AG04450 (cell line): ENCODE results near the gene CDC42. TPM values are rescaled to one million over a fixed set of nuclear protein-coding genes. Genes with fewer than 3 reads are reported as not detected.

Source experiments
- CTCF ChIA-PET: fragments of 300-600, 350-600 bp; formaldehyde crosslinking; extraction: SDS; loops from one replicate; lab custom pipeline; 2022; ENCODE audit warnings: antibody characterized with exemption, inconsistent platforms; lab: Charles Lee
- POLR2A ChIA-PET: fragments of 350-600 bp; formaldehyde crosslinking; extraction: SDS; loops from one replicate; lab custom pipeline; 2021; ENCODE audit warnings: antibody characterized with exemption, inconsistent platforms; lab: Yijun Ruan, JAX
- DNase-seq: peaks from one replicate; pipeline ENCODE4 v3.0.0-alpha.2; 2011; ENCODE audit warnings: low read depth, low spot score
- H3K27ac ChIP-seq: one replicate; pipeline ENCODE4 v1.5.1; 2012; ENCODE audit warnings: low read depth, low read length, control low read depth
- H3K27me3 ChIP-seq: one replicate; pipeline ENCODE4 v1.6.0; 2012; ENCODE audit warnings: low read length; ENCODE audit not compliant: control insufficient read depth, insufficient read depth
- H3K4me3 ChIP-seq: 2 replicates; pipeline ENCODE4 v1.5.1; 2011; ENCODE audit warnings: mild to moderate bottlenecking, low read depth, low read length, control low read depth
- H3K9me3 ChIP-seq: 2 replicates; pipeline ENCODE4 v1.5.1; 2012; ENCODE audit warnings: low read length; ENCODE audit not compliant: control insufficient read depth, insufficient read depth
- polyA plus RNA-seq: library from polyadenylated mRNA; depleted of rRNA; stranded (reverse); fragments of >200 nt; gene quantifications from 2 replicates; pipeline ENCODE4 v1.2.3, GENCODE V29; 2011
- TF ChIP-seq, protein P1 (sequence below): IDR thresholded peaks from 2 replicates; pipeline ENCODE4 v1.5.1; 2011; ENCODE audit warnings: low read depth, low read length, control low read depth, inconsistent platforms

CDC42 gene
- polyA plus RNA-seq, 1 experiment, result 400 TPM

DNA sequence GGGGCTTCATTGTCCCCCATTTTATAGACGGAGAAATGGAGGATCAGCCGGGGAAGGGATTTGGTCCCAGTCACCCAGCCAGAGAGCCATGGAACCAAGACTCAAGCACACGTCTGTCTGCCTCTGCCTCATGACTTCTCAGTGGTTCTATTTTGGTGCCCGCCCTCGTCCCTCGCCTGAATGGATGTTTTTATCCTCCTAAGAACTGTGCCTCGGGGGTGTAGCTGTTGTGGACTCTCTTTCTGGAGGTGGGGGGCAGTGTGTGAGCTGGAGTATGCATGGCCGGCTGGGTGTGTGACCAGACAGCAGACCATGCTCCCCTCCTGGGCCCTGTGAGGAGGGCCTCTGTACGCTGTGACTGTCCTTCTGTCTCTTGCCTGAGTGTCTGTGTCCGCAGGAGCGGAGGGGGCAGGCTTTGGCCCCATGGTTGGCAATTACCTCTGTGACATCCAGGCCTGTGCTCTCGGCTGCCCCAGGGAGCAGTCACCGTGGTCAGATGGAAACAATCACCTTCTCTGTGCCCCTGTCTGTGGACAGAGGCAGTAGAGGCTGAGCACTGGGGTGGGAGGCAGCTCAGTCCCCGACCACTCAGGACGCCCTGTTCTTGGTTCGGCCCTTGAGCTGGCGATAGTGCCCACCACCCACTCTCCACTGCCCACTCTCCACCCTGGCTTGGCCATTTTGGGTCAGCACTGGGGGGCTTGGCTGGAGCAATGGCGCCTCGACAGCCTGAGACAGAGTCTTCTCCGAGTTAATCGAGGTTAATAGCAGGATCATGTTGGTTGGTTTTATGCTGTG, 70.0 kb downstream of the CDC42 start:
- TF ChIP-seq, protein P1, sequence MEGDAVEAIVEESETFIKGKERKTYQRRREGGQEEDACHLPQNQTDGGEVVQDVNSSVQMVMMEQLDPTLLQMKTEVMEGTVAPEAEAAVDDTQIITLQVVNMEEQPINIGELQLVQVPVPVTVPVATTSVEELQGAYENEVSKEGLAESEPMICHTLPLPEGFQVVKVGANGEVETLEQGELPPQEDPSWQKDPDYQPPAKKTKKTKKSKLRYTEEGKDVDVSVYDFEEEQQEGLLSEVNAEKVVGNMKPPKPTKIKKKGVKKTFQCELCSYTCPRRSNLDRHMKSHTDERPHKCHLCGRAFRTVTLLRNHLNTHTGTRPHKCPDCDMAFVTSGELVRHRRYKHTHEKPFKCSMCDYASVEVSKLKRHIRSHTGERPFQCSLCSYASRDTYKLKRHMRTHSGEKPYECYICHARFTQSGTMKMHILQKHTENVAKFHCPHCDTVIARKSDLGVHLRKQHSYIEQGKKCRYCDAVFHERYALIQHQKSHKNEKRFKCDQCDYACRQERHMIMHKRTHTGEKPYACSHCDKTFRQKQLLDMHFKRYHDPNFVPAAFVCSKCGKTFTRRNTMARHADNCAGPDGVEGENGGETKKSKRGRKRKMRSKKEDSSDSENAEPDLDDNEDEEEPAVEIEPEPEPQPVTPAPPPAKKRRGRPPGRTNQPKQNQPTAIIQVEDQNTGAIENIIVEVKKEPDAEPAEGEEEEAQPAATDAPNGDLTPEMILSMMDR, result no peak
- Histone ChIP-seq H3K4me3 (no peak overlapping the region), H3K27me3 (no peaks in the 10 kb centered on the region), H3K9me3 (no peaks in the 10 kb centered on the region; the same call in 1 of the 2 replicates), H3K27ac (no peak overlapping the region)
- no peak for DNase-seq
- ChIA-PET CTCF (interaction anchor here (0.6 to 1.5 kb wide), 2 partner anchors 10 to 97 kb away, joined by 4 read pairs; no protein-coding TSS in a partner anchor), POLR2A (no interaction called here)

DNA sequence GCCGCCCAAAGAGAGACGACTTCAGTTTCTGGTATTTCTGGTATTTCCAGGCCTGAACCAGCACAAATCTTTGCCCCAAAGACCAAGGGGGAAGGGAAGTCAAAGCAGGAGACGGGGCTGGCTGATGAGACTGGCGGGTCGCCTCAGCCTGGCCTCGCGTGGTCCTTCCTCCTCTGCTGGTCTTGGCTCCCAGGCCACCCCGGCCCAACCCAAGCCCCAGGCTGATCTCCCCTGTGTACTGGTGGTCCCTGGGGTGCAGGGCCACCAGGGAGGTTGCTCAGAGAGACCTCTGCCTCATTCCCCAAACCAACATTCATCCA, 70.5 kb downstream of the CDC42 start:
- POLR2A ChIA-PET, result no interaction called here

DNA sequence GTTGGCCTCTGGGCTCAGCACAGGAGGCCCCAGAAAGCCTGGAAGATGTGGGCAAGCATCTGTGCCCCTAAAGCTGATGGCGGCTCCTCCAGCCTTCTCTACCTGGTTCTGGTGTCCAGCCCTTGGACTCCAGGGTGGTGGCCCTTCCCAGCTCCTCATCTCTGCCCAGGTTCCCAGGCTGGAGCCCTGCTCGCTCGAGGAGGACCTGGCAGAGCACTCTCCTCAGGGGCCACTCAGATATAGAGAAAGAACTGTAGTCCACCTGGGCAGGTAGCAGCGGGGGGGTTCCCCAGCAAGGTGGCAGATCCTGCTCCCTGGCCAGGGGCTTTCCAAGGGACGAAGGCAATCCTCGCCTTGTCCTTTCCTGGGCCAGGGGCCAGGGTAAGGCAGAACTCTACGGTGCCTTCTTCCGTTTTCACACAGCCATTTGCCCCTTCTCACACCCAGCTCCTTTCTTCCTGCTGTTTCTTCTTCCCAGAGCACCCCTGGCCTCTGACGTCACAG, 71.4 kb downstream of the CDC42 start:
- Histone ChIP-seq H3K4me3 (no peak overlapping the region), H3K9me3 (no peaks in the 10 kb centered on the region; the same call in 1 of the 2 replicates), H3K27me3 (no peaks in the 10 kb centered on the region), H3K27ac (no peak overlapping the region)
- no peak for DNase-seq
- ChIA-PET CTCF (no interaction called here), POLR2A (no interaction called here)
- TF ChIP-seq, protein P1, result no peak

More for the DNA sequence above, 70.5 kb downstream of the CDC42 start:
- H3K4me3 ChIP-seq, result no peak overlapping the region
- no peaks in the 10 kb centered on the region for H3K27me3 ChIP-seq
- CTCF ChIA-PET, result interaction anchor here (1.5 kb wide), 1 partner anchor 9 kb away, joined by 4 read pairs; no protein-coding TSS in a partner anchor
- no peak for DNase-seq
- H3K27ac ChIP-seq, result no peak overlapping the region
- H3K9me3 ChIP-seq, result no peaks in the 10 kb centered on the region; the same call in 1 of the 2 replicates
- TF ChIP-seq, protein P1, result no peak

DNA sequence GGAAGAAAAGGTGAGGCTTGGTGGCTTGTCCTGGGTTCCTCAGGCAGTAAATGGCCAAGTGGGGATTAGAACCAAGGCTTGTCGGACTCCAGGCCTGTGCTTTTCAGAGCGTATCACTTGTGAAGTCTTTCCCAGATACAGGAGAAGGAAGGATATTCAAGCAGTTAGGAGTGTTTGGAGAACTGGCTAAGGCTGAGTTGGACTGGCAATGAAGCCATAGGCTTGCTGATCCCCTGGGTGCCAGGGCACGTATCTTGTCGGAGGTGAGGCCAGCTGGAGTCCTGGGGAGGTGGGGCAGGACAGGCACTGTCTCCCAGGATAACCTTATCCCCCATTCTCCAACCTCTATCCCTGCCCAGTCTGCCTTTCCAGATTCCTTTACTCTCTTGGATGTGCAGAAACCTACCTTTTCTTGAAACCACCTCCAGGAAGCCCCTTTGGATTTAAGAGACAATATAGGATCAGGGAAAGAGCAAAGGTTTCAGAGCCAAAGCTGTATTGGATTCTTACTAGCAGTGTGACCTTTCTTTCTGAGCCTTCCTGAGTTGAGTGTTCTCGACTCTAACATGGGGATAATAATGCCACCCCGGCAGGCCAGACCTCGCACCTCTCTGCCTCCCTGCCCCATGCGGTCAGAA, 72.2 kb downstream of the CDC42 start:
- CTCF ChIA-PET, result no interaction called here
- no peak overlapping the region for H3K27ac ChIP-seq
- no peaks in the 10 kb centered on the region for H3K27me3 ChIP-seq
- no peak overlapping the region for H3K4me3 ChIP-seq
- DNase-seq, result no peak
- TF ChIP-seq, protein P1, result no peak
- POLR2A ChIA-PET, result no interaction called here
- no peaks in the 10 kb centered on the region; the same call in 1 of the 2 replicates for H3K9me3 ChIP-seq

DNA sequence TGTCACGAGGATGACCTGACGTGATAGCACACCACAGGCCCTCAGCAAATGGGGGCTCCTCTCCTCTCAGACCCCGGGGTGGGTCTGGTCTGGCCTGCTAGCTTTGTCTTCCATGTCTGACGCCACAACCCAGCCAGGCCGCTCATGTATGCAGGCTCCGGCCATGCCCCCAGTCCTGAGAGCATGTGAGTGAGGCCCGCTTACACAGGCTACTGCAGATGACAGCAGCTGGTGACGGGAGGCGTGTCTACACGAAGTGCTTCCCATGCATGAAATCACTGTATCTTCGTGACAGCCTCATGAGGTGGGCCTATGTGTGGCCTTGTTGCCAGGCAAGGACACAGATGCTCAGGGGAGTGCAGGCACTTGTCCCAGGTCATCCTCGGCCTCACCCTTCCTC, 74.0 kb downstream of the CDC42 start:
- TF ChIP-seq, protein P1, result no peak
- POLR2A ChIA-PET, result interaction anchor here (0.6 kb wide), 1 partner anchor 94 kb away, joined by 3 read pairs; no protein-coding TSS in a partner anchor
- CTCF ChIA-PET, result no interaction called here

More for the DNA sequence above, 74.0 kb downstream of the CDC42 start:
- no peak for DNase-seq
- H3K9me3 ChIP-seq, result no peaks in the 10 kb centered on the region; the same call in 1 of the 2 replicates
- H3K27ac ChIP-seq, result no peak overlapping the region
- H3K27me3 ChIP-seq, result no peaks in the 10 kb centered on the region
- H3K4me3 ChIP-seq, result no peak overlapping the region
